ENCODE data around the gene CCDC27. TPM values are rescaled to one million over a fixed set of nuclear protein-coding genes. Genes with fewer than 3 reads are reported as not detected.

The CCDC27 gene
- total and polyA plus RNA-seq, 2 of the 8 experiments (the other 6 are each of a cell fraction or from before 2014, with no cell fraction given), result 0.15 TPM; not detected in 1

DNA sequence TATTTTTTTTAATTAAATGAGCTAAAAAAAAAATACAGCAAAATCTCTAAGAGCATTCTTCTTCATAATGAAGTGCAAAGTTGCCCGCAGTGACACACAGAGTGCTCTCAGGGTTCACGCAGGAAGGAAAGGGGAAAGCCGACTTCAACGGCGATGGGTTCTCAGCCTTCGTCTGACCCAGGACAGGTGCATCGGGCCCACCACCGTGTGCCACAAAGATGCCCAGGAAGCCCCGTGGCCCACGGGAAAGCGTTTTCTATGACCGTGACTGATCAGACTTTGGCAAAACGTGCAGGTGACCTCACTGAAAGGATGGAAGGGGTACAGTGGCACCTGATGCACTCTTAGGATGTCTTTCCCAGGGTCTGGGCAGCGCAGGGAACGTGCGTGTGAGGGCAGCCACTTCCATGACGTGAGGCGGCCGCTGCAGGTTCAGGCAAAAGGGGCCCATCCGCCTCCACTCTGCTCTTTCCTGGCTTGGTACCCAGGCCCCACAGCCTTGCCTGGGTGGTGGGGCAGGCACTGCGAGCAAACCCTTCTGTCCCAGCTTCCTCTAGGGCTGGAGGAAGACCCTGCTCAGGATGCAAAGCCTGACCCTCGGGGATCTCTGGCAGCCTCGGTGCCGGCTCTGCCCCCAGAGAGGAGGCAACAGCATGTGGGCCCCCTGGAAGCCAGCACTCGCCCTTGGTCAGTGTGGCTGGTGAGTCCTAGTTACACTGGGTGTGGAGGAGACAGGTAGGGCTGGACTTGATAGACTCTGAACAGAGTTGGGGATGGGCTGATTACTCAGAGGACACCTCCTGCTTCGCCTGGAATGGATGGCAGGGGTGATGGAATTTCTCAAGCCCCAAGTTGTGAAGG, 35.7 kb downstream of the CCDC27 start:
- no peak overlapping the region for H2BK120ac ChIP-seq (replicated peaks; ENCODE audit: low read depth, low read length)
- no peak overlapping the region for H4K5ac ChIP-seq (ENCODE audit: insufficient read length, low read depth, low read length)
- H2BK12ac ChIP-seq (ENCODE audit: low read depth, low read length), result no peak overlapping the region
- H3K9ac ChIP-seq (replicated peaks in 1 of 4; ENCODE audit: extremely low read depth in 1 of 4, low read depth in 3 of 4, low read length in 3 of 4), result no peak overlapping the region
- no peak overlapping the region for H4K91ac ChIP-seq (replicated peaks; ENCODE audit: insufficient read length, low read length)
- no peak overlapping the region for H3K14ac ChIP-seq (ENCODE audit: insufficient read length)
- CTCF ChIA-PET (ENCODE audit: partially characterized antibody), result interaction anchor here (0.7 to 5.7 kb wide), 11 partner anchors 9 to 940 kb away, joined by 3 to 40 read pairs (median 4); partner anchors contain the start of gene LRRC47
- POLR2A ChIA-PET (ENCODE audit: partially characterized antibody), result interaction anchor here (1.1 to 9.8 kb wide), 5 partner anchors 10 to 61 kb away, joined by 3 to 84 read pairs (median 4); no protein-coding TSS in a partner anchor
- WGBS, 2 experiments (ENCODE audit: extremely low coverage in 1 of 2, insufficient coverage in 1 of 2, insufficient read length in 1 of 2, insufficient replicate concordance in 2 of 2, low coverage in 1 of 2, low lambda C conversion rate in 2 of 2, missing lambda C conversion rate in 1 of 2), result 91% methylated on average over 23 of the region's 26 CpGs; no CpG with 5 or more reads in 1 of the 2 experiments
- 0 out of 2 replicates have a peak, but pooled peaks cover 2% of the 10 kb centered on the region for H3K23me2 ChIP-seq (ENCODE audit: low read depth, low read length)
- H3K36me3 ChIP-seq (ENCODE audit: control insufficient read depth in 2 of 4, insufficient read depth in 4 of 4, low read length in 3 of 4), result peaks cover 14 to 33% (median 29%) of the 10 kb centered on the region in 4 experiments
- no peak overlapping the region; the same call in 1 of the 2 replicates for H3K27ac ChIP-seq (ENCODE audit: low read depth, low read length)
- H3K27me3 ChIP-seq (replicated peaks in 1 of 4; ENCODE audit: control insufficient read depth in 3 of 4, extremely low read depth in 1 of 4, insufficient read depth in 3 of 4, low read length in 3 of 4), result no peaks in the 10 kb centered on the region
- no peak overlapping the region for H2BK15ac ChIP-seq (ENCODE audit: low read length)
- peaks cover 31% of the 10 kb centered on the region for H3K79me1 ChIP-seq (ENCODE audit: low read depth, low read length)
- no peak overlapping the region for H2AK5ac ChIP-seq (ENCODE audit: low read depth, low read length)
- H2BK5ac ChIP-seq (ENCODE audit: low read depth, low read length), result peak overlapping the region; percentile 75; the same call in 1 of the 2 replicates
- no peak for DNase-seq (ENCODE audit: low read depth in 1 of 2, low spot score in 2 of 2)
- FAIRE-seq, result no peak
- no peak overlapping the region for H3K4me2 ChIP-seq (ENCODE audit: insufficient read depth in 1 of 2, low read depth in 2 of 2, low read length in 2 of 2)
- no peak overlapping the region for H3K4ac ChIP-seq (replicated peaks; ENCODE audit: insufficient read length, low read depth, low read length)
- peaks cover 11 to 23% of the 10 kb centered on the region in 2 experiments for H4K20me1 ChIP-seq (replicated peaks in 1 of 2; ENCODE audit: control insufficient read depth in 1 of 2, insufficient read depth in 2 of 2, low read length in 2 of 2)
- peaks cover 9 to 58% of the 10 kb centered on the region in 2 experiments for H3K79me2 ChIP-seq (ENCODE audit: control insufficient read depth in 1 of 2, insufficient read depth in 2 of 2, low read length in 2 of 2)
- peaks cover 8 to 28% (median 19%) of the 10 kb centered on the region in 4 experiments for H3K4me1 ChIP-seq (replicated peaks in 1 of 4; ENCODE audit: control insufficient read depth in 3 of 4, insufficient read depth in 4 of 4, low read length in 3 of 4)
- H3K9me3 ChIP-seq (ENCODE audit: insufficient read depth in 2 of 2, low read depth in 1 of 2, low read length in 1 of 2), result no peaks in the 10 kb centered on the region
- H3K4me3 ChIP-seq (ENCODE audit: extremely low read depth in 1 of 4, insufficient read depth in 2 of 4, low read depth in 3 of 4, low read length in 4 of 4), result no peak overlapping the region
- no peak overlapping the region for H3K56ac ChIP-seq (replicated peaks; ENCODE audit: insufficient read length, low read depth, low read length)
- no peak overlapping the region for H3K18ac ChIP-seq (ENCODE audit: extremely low read depth, low read length)
- no peak overlapping the region for H3K23ac ChIP-seq (ENCODE audit: insufficient read length)
- H4K8ac ChIP-seq (ENCODE audit: extremely low read depth, insufficient read depth, low read length), result peak overlapping the region; percentile 58; the same call in 1 of the 2 replicates
- no peak overlapping the region for H2BK20ac ChIP-seq (ENCODE audit: low read length)
- H2AFZ ChIP-seq (ENCODE audit: low read length), result no peak overlapping the region
- TF ChIP-seq, protein P1, sequence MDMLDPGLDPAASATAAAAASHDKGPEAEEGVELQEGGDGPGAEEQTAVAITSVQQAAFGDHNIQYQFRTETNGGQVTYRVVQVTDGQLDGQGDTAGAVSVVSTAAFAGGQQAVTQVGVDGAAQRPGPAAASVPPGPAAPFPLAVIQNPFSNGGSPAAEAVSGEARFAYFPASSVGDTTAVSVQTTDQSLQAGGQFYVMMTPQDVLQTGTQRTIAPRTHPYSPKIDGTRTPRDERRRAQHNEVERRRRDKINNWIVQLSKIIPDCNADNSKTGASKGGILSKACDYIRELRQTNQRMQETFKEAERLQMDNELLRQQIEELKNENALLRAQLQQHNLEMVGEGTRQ (IDR thresholded peaks at IDR 0.05; ENCODE audit: low read length), result no peak
- no peak for TF ChIP-seq POU5F1 (IDR thresholded peaks at IDR 0.05; ENCODE audit: low read depth, low read length)
- no peak for TF ChIP-seq SP1 (IDR thresholded peaks at IDR 0.05; ENCODE audit: low read depth, low read length)
- no peak for TF ChIP-seq CTBP2 (IDR thresholded peaks at IDR 0.05; ENCODE audit: borderline replicate concordance, insufficient read depth, insufficient read length, low read length)
- TF ChIP-seq CBX5 (IDR thresholded peaks at IDR 0.05; ENCODE audit: low read depth, low read length), result no peak
- TF ChIP-seq NRF1 (IDR thresholded peaks at IDR 0.05; ENCODE audit: low read depth, low read length), result no peak
- TF ChIP-seq HDAC6 (IDR thresholded peaks at IDR 0.05; ENCODE audit: low read depth, low read length), result no peak

All from H1 (cell line).